Immature natural killer cell (primary cell): ENCODE measurements around the gene GLRA1. TPM values are rescaled to one million over a fixed set of nuclear protein-coding genes. Genes with fewer than 3 reads are reported as not detected.

Experiments
- DNase-seq, 3 donors: peaks; one replicate each; pipeline ENCODE4 v3.0.0; 2022; ENCODE audit warnings: mixed read lengths in 1 of 3
- H3K27ac Mint-ChIP-seq, 6 donors: one replicate each; pipeline ENCODE4 v1.8.0; 2020; ENCODE audit warnings: mixed read lengths in 6 of 6, mild to moderate bottlenecking in 5 of 6, inconsistent platforms in 4 of 6, moderate library complexity in 3 of 6
- H3K27me3 Mint-ChIP-seq, 3 donors: one replicate each; pipeline ENCODE4 v1.8.0; 2020 to 2021; ENCODE audit warnings: low read depth in 3 of 3, mild to moderate bottlenecking in 3 of 3, mixed read lengths in 3 of 3, moderate library complexity in 3 of 3, inconsistent platforms in 1 of 3
- H3K36me3 Mint-ChIP-seq, 3 donors: one replicate each; pipeline ENCODE4 v1.8.0; 2020; ENCODE audit warnings: mixed read lengths in 3 of 3, inconsistent platforms in 2 of 3, mild to moderate bottlenecking in 2 of 3
- H3K4me1 Mint-ChIP-seq, 2 donors: one replicate each; pipeline ENCODE4 v1.8.0; 2020; ENCODE audit warnings: inconsistent platforms in 2 of 2, mild to moderate bottlenecking in 2 of 2, mixed read lengths in 2 of 2, moderate library complexity in 1 of 2
- H3K4me3 Mint-ChIP-seq, 5 donors: one replicate each; pipeline ENCODE4 v1.8.0; 2020; ENCODE audit warnings: mild to moderate bottlenecking in 5 of 5, mixed read lengths in 5 of 5, inconsistent platforms in 3 of 5, moderate library complexity in 3 of 5
- H3K9me3 Mint-ChIP-seq, 6 donors: one replicate each; pipeline ENCODE4 v1.8.0; 2020; ENCODE audit warnings: mild to moderate bottlenecking in 6 of 6, mixed read lengths in 6 of 6, inconsistent platforms in 4 of 6, moderate library complexity in 3 of 6
- polyA plus RNA-seq, 3 donors: library from polyadenylated mRNA; unstranded; fragments of 300-500 nt; fragmentation: Illumina TruSeq; gene quantifications; one replicate each; pipeline ENCODE4 v1.2.3, GENCODE V29; 2021

GLRA1 gene
- polyA plus RNA-seq, 3 donors from 2014 or later, result not detected

DNA sequence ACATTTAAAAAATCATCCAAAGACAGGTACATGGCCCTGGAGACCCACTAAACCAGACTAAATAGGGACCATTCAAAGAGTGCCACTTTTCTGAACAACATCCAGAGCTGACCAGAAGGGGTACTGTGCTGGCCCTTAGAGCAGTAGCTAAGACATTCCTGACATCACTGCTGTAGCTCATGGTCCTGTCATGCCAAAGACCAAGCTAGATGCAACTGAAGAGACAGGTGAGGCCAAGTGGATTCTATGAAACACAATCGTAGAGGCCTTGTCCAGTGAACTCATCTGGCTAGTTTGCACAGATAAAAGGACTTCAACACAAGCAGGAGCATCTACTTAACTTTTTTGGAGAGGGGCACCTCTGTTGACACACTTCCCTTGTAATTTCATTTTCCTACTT is 109.6 kb downstream of the GLRA1 start:
- no peaks in the 10 kb centered on the region for H3K27me3 Mint-ChIP-seq
- DNase-seq, result no peak
- H3K9me3 Mint-ChIP-seq, result no peaks in the 10 kb centered on the region
- peaks cover 19 to 25% (median 20%) of the 10 kb centered on the region in 3 donors for H3K36me3 Mint-ChIP-seq
- peaks cover 0 to 22% of the 10 kb centered on the region in 2 donors for H3K4me1 Mint-ChIP-seq
- H3K4me3 Mint-ChIP-seq, result no peak overlapping the region
- peak overlapping the region in 5 of 6 donors; percentile 11 to 35 (median 18) for H3K27ac Mint-ChIP-seq

GRCh38 chr5:151812757-151813309 is 111.8 kb downstream of the GLRA1 start:
- peak overlapping the region in 4 of 6 donors; percentile 22 to 75 (median 47) for H3K27ac Mint-ChIP-seq
- no peak overlapping the region for H3K4me3 Mint-ChIP-seq
- no peak for DNase-seq
- H3K9me3 Mint-ChIP-seq, result no peaks in the 10 kb centered on the region
- peaks cover 0 to 13% of the 10 kb centered on the region in 2 donors for H3K4me1 Mint-ChIP-seq
- peaks cover 20 to 25% (median 23%) of the 10 kb centered on the region in 3 donors for H3K36me3 Mint-ChIP-seq
- H3K27me3 Mint-ChIP-seq, result no peaks in the 10 kb centered on the region

- peaks cover 2 to 13% of the 10 kb centered on the region in 2 donors for H3K4me1 Mint-ChIP-seq
- no peak overlapping the region for H3K4me3 Mint-ChIP-seq
- no peaks in the 10 kb centered on the region for H3K9me3 Mint-ChIP-seq
- H3K36me3 Mint-ChIP-seq, result peaks cover 20 to 29% (median 23%) of the 10 kb centered on the region in 3 donors
- DNase-seq, result no peak
- no peaks in the 10 kb centered on the region for H3K27me3 Mint-ChIP-seq
- peak overlapping the region in 2 of 6 donors; percentile 4 to 33 for H3K27ac Mint-ChIP-seq
Measured at GRCh38 chr5:151811593-151812321, 112.9 kb downstream of the GLRA1 start.

DNA sequence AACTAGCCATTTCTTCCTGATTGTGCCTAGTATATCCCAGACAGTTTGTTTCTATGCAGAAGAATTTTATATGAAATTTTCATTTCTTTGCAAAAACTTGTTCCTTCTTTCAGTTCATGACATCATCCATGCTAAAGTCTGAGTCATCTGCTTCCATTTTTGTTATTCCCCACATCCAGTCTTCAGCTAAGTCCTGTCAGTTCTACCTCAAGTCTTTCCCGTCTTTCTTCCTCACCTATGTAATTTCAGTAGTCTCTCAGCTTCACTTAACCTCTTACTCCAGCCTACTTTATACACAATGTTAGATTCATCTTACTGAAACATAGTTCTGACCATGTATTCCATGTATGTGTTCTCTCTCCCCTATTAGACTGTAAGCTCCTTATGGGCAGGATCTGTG is 113.8 kb downstream of the GLRA1 start:
- DNase-seq, result no peak
- no peaks in the 10 kb centered on the region for H3K9me3 Mint-ChIP-seq
- H3K27ac Mint-ChIP-seq, result peak overlapping the region in 3 of 6 donors; percentile 4 to 37 (median 20)
- H3K27me3 Mint-ChIP-seq, result no peaks in the 10 kb centered on the region
- peaks cover 20 to 30% (median 24%) of the 10 kb centered on the region in 3 donors for H3K36me3 Mint-ChIP-seq
- no peak overlapping the region for H3K4me3 Mint-ChIP-seq
- peaks cover 2 to 14% of the 10 kb centered on the region in 2 donors for H3K4me1 Mint-ChIP-seq

GRCh38 chr5:151810449-151810848 is 114.2 kb downstream of the GLRA1 start:
- Mint-ChIP-seq H3K9me3 (no peaks in the 10 kb centered on the region), H3K4me3 (no peak overlapping the region), H3K4me1 (peaks cover 2 to 18% of the 10 kb centered on the region in 2 donors), H3K27me3 (no peaks in the 10 kb centered on the region), H3K36me3 (peaks cover 20 to 31% (median 28%) of the 10 kb centered on the region in 3 donors), H3K27ac (peak overlapping the region in 3 of 6 donors; percentile 47 to 64 (median 56))
- DNase-seq, result no peak

DNA sequence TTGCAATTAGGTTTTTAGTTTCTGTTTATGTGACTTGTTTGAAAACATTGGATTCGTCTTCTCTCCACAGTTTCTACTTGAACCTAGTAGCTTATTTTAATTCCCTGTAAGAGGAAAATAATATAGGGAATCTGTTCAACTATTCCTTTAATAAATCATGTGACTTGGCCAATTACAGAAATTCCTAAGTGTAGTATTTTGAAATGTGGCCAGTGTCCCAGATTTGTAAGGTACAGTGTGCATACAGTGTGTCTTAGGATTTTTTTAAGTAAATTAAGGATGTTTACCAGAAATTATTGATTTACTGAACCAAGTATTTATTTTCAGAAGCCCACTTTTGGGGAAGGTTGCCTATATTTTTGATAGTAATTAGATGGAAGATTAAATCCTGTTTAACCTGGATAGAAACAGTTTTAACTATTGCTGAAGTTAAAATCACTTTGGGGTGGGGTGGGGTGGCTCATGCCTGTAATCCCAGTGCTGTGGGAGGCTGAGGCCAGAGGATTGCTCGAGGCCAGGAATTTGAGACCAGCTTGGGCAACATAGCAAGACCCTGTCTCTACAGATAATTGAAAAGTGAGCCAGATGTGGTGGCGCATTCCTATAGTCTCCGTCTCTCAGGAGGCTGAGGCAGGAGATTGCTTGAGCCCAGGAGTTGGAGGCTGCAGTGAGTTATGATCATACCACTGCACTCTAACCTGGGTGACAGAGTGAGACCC is 116.0 kb downstream of the GLRA1 start:
- Mint-ChIP-seq H3K27me3 (no peaks in the 10 kb centered on the region), H3K9me3 (no peaks in the 10 kb centered on the region), H3K4me3 (no peak overlapping the region), H3K27ac (peak overlapping the region in 4 of 6 donors; percentile 10 to 65 (median 18)), H3K36me3 (peaks cover 21 to 43% (median 35%) of the 10 kb centered on the region in 3 donors), H3K4me1 (peaks cover 4 to 25% of the 10 kb centered on the region in 2 donors)
- no peak for DNase-seq

DNA sequence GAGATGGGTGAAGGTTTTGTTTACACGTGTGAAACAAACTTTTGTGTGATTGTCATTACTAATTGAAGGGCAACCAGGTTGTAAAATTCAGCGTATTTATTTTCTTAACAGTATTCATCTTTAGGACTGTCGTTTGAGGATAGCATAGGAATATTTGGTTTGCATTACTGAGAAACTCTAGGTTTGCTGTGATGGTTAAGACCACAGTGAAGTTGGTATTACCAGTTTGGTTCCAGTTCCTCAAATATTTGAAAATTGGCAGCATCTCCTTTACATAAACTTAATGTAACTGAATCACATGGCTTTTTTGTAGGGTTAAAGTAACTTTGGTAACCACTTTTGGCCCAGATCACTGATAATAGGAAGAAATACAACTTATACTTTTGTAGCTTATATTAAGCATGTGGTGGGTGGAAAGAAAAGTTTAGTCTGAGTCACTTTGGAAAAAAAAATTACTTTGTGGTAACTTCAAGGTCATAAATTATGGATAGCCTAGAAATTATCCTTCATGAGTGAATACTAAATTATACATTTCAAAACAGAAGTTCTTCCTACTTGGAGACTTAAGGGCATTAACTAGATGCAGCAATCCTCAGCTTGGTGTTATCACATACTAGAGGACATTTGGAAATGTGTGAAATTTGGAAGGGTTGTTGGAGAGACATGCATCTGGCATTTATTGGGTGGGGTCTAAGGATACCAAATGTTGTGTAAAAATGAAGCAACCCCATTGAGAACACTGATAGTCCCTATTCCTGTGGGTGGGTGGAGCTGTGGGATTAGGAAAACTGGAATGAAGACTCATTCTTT is 119.0 kb downstream of the GLRA1 start:
- peaks cover 11 to 35% (median 33%) of the 10 kb centered on the region in 3 donors for H3K36me3 Mint-ChIP-seq
- DNase-seq, result no peak
- peaks cover 4 to 18% of the 10 kb centered on the region in 2 donors for H3K4me1 Mint-ChIP-seq
- no peaks in the 10 kb centered on the region for H3K27me3 Mint-ChIP-seq
- no peak overlapping the region for H3K4me3 Mint-ChIP-seq
- no peaks in the 10 kb centered on the region for H3K9me3 Mint-ChIP-seq
- H3K27ac Mint-ChIP-seq, result peak overlapping the region in 2 of 6 donors; percentile 5 to 40

DNA sequence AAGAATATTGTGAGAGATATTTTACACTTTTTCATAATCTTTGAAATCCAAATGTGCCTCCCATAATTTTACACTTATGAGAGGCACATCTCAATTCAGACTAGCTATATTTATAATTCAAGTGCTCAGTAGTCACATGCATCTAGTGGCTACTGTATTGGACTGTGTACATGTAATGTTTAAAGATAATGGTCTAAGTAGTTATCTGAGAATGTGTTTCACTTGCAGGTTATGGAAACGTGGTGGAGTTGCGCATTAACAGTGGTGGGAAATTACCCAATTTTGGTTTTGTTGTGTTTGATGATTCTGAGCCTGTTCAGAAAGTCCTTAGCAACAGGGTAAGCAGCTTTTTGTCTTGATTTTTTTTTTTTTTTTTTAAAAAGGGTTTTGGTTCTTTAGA is 124.1 kb downstream of the GLRA1 start:
- H3K4me3 Mint-ChIP-seq, result no peak overlapping the region
- H3K4me1 Mint-ChIP-seq, result peaks cover 11 to 32% of the 10 kb centered on the region in 2 donors
- H3K27me3 Mint-ChIP-seq, result no peaks in the 10 kb centered on the region
- H3K36me3 Mint-ChIP-seq, result peaks cover 18 to 47% (median 45%) of the 10 kb centered on the region in 3 donors
- H3K9me3 Mint-ChIP-seq, result no peaks in the 10 kb centered on the region
- H3K27ac Mint-ChIP-seq, result no peak overlapping the region
- no peak for DNase-seq

- DNase-seq, result no peak
- Mint-ChIP-seq H3K4me1 (peaks cover 10 to 29% of the 10 kb centered on the region in 2 donors), H3K27ac (peak overlapping the region in 4 of 6 donors; percentile 2 to 89 (median 65)), H3K36me3 (peaks cover 18 to 46% (median 40%) of the 10 kb centered on the region in 3 donors), H3K9me3 (no peaks in the 10 kb centered on the region), H3K27me3 (peaks cover 0 to 2% (median 0%) of the 10 kb centered on the region in 3 donors), H3K4me3 (no peak overlapping the region)
Measured at GRCh38 chr5:151799407-151799806, 125.2 kb downstream of the GLRA1 start.

DNA sequence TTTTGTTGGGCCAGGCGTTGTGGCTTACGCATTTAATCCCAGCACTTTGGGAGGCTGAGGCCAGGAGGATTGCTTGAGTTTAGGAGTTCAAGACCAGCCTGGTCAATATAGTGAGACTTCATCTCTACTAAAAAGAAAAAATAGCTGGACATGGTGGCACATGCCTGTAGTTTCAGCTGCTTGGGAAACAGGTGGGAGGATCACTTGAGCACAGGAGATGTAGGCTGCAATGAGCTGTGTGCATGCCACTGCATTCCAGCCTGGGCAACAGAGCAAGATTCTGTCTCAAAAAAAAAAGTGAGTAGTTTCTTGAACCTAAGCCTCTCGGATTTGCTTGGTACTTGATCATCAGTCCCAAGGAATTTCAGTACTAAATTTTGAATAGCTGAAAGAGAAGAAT is 126.0 kb downstream of the GLRA1 start:
- H3K4me1 Mint-ChIP-seq, result peaks cover 10 to 29% of the 10 kb centered on the region in 2 donors
- no peak for DNase-seq
- H3K36me3 Mint-ChIP-seq, result peaks cover 22 to 49% (median 40%) of the 10 kb centered on the region in 3 donors
- H3K9me3 Mint-ChIP-seq, result no peaks in the 10 kb centered on the region
- no peak overlapping the region for H3K4me3 Mint-ChIP-seq
- H3K27ac Mint-ChIP-seq, result peak overlapping the region in 2 of 6 donors; percentile 58 to 73
- peaks cover 0 to 2% (median 2%) of the 10 kb centered on the region in 3 donors for H3K27me3 Mint-ChIP-seq

GRCh38 chr5:151795426-151795825 is 129.2 kb downstream of the GLRA1 start:
- DNase-seq, result no peak
- Mint-ChIP-seq H3K9me3 (no peaks in the 10 kb centered on the region), H3K27ac (peak overlapping the region in 2 of 6 donors; percentile 3 to 8), H3K4me1 (peaks cover 15 to 30% of the 10 kb centered on the region in 2 donors), H3K27me3 (peaks cover 0 to 2% (median 2%) of the 10 kb centered on the region in 3 donors), H3K4me3 (no peak overlapping the region), H3K36me3 (peaks cover 27 to 51% (median 38%) of the 10 kb centered on the region in 3 donors)

- peaks cover 0 to 2% (median 2%) of the 10 kb centered on the region in 3 donors for H3K27me3 Mint-ChIP-seq
- no peak overlapping the region for H3K4me3 Mint-ChIP-seq
- H3K9me3 Mint-ChIP-seq, result no peaks in the 10 kb centered on the region
- peaks cover 11 to 40% of the 10 kb centered on the region in 2 donors for H3K4me1 Mint-ChIP-seq
- peaks cover 22 to 54% (median 34%) of the 10 kb centered on the region in 3 donors for H3K36me3 Mint-ChIP-seq
- peak overlapping the region in 1 of 6 donors; percentile 12 for H3K27ac Mint-ChIP-seq
- DNase-seq, result no peak
Measured at GRCh38 chr5:151793358-151793757, 131.3 kb downstream of the GLRA1 start.

DNA sequence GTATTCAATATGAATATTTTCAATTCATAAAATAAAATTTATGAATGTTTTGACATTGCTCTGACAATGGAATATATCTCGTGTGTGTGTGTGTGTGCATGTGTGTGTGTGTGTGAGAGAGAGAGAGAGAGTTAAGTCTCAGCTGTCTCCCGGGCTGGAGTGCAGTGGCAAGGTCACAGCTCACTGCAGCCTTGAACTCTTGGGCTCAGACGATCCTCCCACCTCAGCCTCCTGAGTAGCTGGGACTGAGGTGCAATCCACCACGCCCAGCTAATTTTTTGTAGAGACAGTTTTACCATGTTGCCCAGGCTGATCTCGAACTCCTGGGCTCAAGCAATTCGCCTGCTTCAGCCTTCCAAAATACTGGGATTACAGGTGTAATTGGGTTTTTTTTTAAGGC is 136.8 kb downstream of the GLRA1 start:
- Mint-ChIP-seq H3K27ac (peak overlapping the region in 2 of 6 donors; percentile 23 to 40), H3K9me3 (no peaks in the 10 kb centered on the region), H3K4me1 (peaks cover 35 to 49% of the 10 kb centered on the region in 2 donors), H3K36me3 (peaks cover 12 to 34% (median 20%) of the 10 kb centered on the region in 3 donors), H3K27me3 (no peaks in the 10 kb centered on the region), H3K4me3 (no peak overlapping the region)
- no peak for DNase-seq
